K562 (cell line): ENCODE data around the gene TICRR. TPM values are rescaled to one million over a fixed set of nuclear protein-coding genes. Genes with fewer than 3 reads are reported as not detected.

Experiments used
- ATAC-seq: fragments of 200-7000 bp; cut with Tn5 transposase; 3 replicates; pipeline ENCODE4 v1.9.1; 2020; ENCODE audit warnings: moderate library complexity
- BruUV-seq: library from RNA; stranded (reverse); fragments of 400-500 nt; replicated peaks from 2 replicates; lab custom pipeline; 2021; lab: Mats Ljungman, UMichigan
- CTCF ChIA-PET: fragments of 300-600 bp; formaldehyde crosslinking; extraction: SDS; loops from one replicate; lab custom pipeline; 2021; ENCODE audit warnings: low intra/inter-chr PET ratio; lab: Yijun Ruan, JAX
- POLR2A ChIA-PET: fragments of 300-600, 350-650 bp; sonication (Branson Sonifier 250); formaldehyde crosslinking; extraction: SDS; loops from one replicate; lab custom pipeline; 2021; ENCODE audit warnings: antibody characterized with exemption, inconsistent platforms; lab: Yijun Ruan, JAX
- DNase-seq, 4 experiments: peaks; one replicate each; pipeline versions ENCODE4 v3.0.0 to v3.0.0-alpha.2; 2011 to 2018; ENCODE audit warnings: low spot score in 3 of 4, mixed read lengths in 3 of 4; ENCODE audit errors: extremely low read depth in 1 of 4
- FAIRE-seq: peaks from 2 replicates; lab custom pipeline; 2011; peaks lifted over from hg19 to GRCh38; lab: Jason Lieb, UNC
- H2AFZ ChIP-seq: 2 replicates; pipeline ENCODE4 v1.6.0; 2011; ENCODE audit warnings: low read depth, low read length, control low read depth, inconsistent platforms
- H3K27ac ChIP-seq: fragments of 200-600 bp; 3 replicates; pipeline ENCODE4 v1.8.0; 2011; ENCODE audit warnings: low read depth, mild to moderate bottlenecking, control low read depth, inconsistent platforms, low read length, moderate library complexity, mixed read lengths; ENCODE audit errors: extremely low read depth
- H3K27me3 ChIP-seq, 2 experiments: fragments of 300-600 bp in 1 of 2; 2 replicates in 1 of 2; 3 replicates in 1 of 2; pipeline versions ENCODE4 v1.6.0 to v1.8.0; 2011; ENCODE audit warnings: inconsistent platforms in 2 of 2, low read length in 2 of 2, mild to moderate bottlenecking in 1 of 2, mixed read lengths in 1 of 2, moderate library complexity in 1 of 2; ENCODE audit not compliant: control insufficient read depth in 2 of 2, insufficient read depth in 2 of 2
- H3K36me3 ChIP-seq: fragments of 300-600 bp; 3 replicates; pipeline ENCODE4 v1.8.0; 2011; ENCODE audit warnings: mild to moderate bottlenecking, low read length, inconsistent platforms; ENCODE audit not compliant: control insufficient read depth, insufficient read depth
- H3K4me1 ChIP-seq, 2 experiments: fragments of 200-600 bp in 1 of 2; replicated peaks in 1 of 2; 2 replicates in 1 of 2; 3 replicates in 1 of 2; pipeline versions ENCODE4 v1.5.1 to v1.8.0; 2011; ENCODE audit warnings: inconsistent platforms in 2 of 2, low read length in 2 of 2, mild to moderate bottlenecking in 1 of 2, mixed read lengths in 1 of 2, moderate library complexity in 1 of 2; ENCODE audit not compliant: control insufficient read depth in 2 of 2, insufficient read depth in 2 of 2
- H3K4me2 ChIP-seq: 2 replicates; pipeline ENCODE4 v1.6.1; 2011; ENCODE audit warnings: low read length, control low read depth, inconsistent platforms, mixed read lengths; ENCODE audit not compliant: insufficient read depth
- H3K4me3 ChIP-seq: fragments of 200-600 bp; sonication (generic), shearing (Covaris generic); 2 replicates; pipeline ENCODE4 v1.5.1; 2016; ENCODE audit warnings: control low read depth, inconsistent platforms
- H3K79me2 ChIP-seq: fragments of 200-600 bp; 3 replicates; pipeline ENCODE4 v1.8.0; 2011; ENCODE audit warnings: low read length, inconsistent platforms; ENCODE audit not compliant: control insufficient read depth, insufficient read depth
- H3K9ac ChIP-seq, 2 experiments: 2 replicates each; pipeline versions ENCODE4 v1.6.0 to v1.6.1; 2011; ENCODE audit warnings: low read depth in 2 of 2, low read length in 2 of 2, control low read depth in 1 of 2, inconsistent platforms in 1 of 2, mild to moderate bottlenecking in 1 of 2, mixed read lengths in 1 of 2; ENCODE audit not compliant: insufficient read depth in 1 of 2
- H3K9me1 ChIP-seq: one replicate; pipeline ENCODE4 v1.6.0; 2011; ENCODE audit warnings: inconsistent platforms, mild to moderate bottlenecking, low read length, moderate library complexity; ENCODE audit not compliant: control insufficient read depth, insufficient read depth
- H3K9me3 ChIP-seq: replicated peaks from 2 replicates; pipeline ENCODE4 v1.5.1; 2011; ENCODE audit warnings: low read depth, low read length, inconsistent platforms; ENCODE audit not compliant: control insufficient read depth, insufficient read depth
- H4K20me1 ChIP-seq: replicated peaks from 2 replicates; pipeline ENCODE4 v1.6.1; 2011; ENCODE audit warnings: low read length, inconsistent platforms, mixed read lengths; ENCODE audit not compliant: control insufficient read depth, insufficient read depth
- ARID1B ChIP-seq: fragments of 450-650 bp; IDR thresholded peaks from 2 replicates; pipeline ENCODE4 v1.6.1; 2016; ENCODE audit warnings: antibody characterized with exemption, mild to moderate bottlenecking, inconsistent platforms
- ASH1L ChIP-seq: fragments of 450-650 bp; IDR thresholded peaks from 2 replicates; pipeline ENCODE4 v1.6.1; 2018; ENCODE audit warnings: borderline replicate concordance, mild to moderate bottlenecking, low read depth; ENCODE audit not compliant: partially characterized antibody
- CBFB ChIP-seq: sonication (generic); formaldehyde crosslinking; IDR thresholded peaks from 2 replicates; pipeline ENCODE4 v1.4.0; 2020; ENCODE audit warnings: mild to moderate bottlenecking, missing genetic modification reagents
- DEAF1 ChIP-seq: fragments of 450-650 bp; formaldehyde crosslinking; IDR thresholded peaks from 2 replicates; pipeline ENCODE4 v1.4.0; 2020; ENCODE audit warnings: mild to moderate bottlenecking, moderate library complexity
- DIDO1 ChIP-seq: fragments of 450-650 bp; IDR thresholded peaks from 2 replicates; pipeline ENCODE4 v1.6.1; 2016; ENCODE audit warnings: low read depth, missing biosample characterization, missing genetic modification characterization
- ETV6 ChIP-seq, 3 experiments: fragments of 150-350 bp in 1 of 3; sonication (generic) in 1 of 3; formaldehyde crosslinking in 1 of 3; IDR thresholded peaks; 2 replicates each; pipeline versions ENCODE4 v1.6.1 to v1.8.0; 2014 to 2022; ENCODE audit warnings: borderline replicate concordance in 2 of 3, low read depth in 2 of 3, antibody characterized with exemption in 1 of 3, low read length in 1 of 3, mild to moderate bottlenecking in 1 of 3, missing genetic modification reagents in 1 of 3
- HSF4 ChIP-seq: fragments of 250-450 bp; sonication (Bioruptor Pico); IDR thresholded peaks from 2 replicates; pipeline ENCODE4 v2.1.2; 2022; ENCODE audit warnings: mild to moderate bottlenecking, moderate library complexity, borderline replicate concordance
- MXI1 ChIP-seq: IDR thresholded peaks from 2 replicates; pipeline ENCODE4 v1.6.1; 2011; ENCODE audit warnings: low read depth, mild to moderate bottlenecking, improper control_type of control experiment, low read length
- NFXL1 ChIP-seq: fragments of 450-650 bp; formaldehyde crosslinking; IDR thresholded peaks from 2 replicates; pipeline ENCODE4 v1.4.0; 2021; ENCODE audit warnings: mild to moderate bottlenecking
- RBFOX2 ChIP-seq: fragments of 200-400 bp; formaldehyde crosslinking; IDR thresholded peaks from 2 replicates; pipeline ENCODE4 v1.6.1; 2017; ENCODE audit warnings: low read depth, mild to moderate bottlenecking, low read length, moderate library complexity
- ZKSCAN3 ChIP-seq: fragments of 250-450 bp; sonication (Bioruptor Pico); IDR thresholded peaks from 2 replicates; pipeline ENCODE4 v1.4.0; 2020
- ZNF146 ChIP-seq: IDR thresholded peaks from one replicate; pipeline ENCODE4 v1.6.1; 2018; ENCODE audit warnings: missing compliant biosample characterization; ENCODE audit not compliant: unreplicated experiment
- ZNF584 ChIP-seq: fragments of 200-800 bp; sonication (Bioruptor generic); IDR thresholded peaks from 2 replicates; pipeline ENCODE4 v1.6.1; 2016; ENCODE audit warnings: low read depth, mild to moderate bottlenecking, missing genetic modification characterization, missing compliant biosample characterization
- WGBS: fragments of 100-300 bp; shearing (Covaris generic); methylation state at CpG from one replicate; pipeline ENCODE4 v1.1.6; 2016; ENCODE audit warnings: low coverage, mixed read lengths; ENCODE audit not compliant: insufficient coverage; ENCODE audit errors: missing lambda C conversion rate; 5-methylcytosine and 5-hydroxymethylcytosine counted together
- in situ Hi-C: fragments of 300-500 bp; cut with MboI; formaldehyde crosslinking; loops from 4 replicates; pipeline ENCODE4 v1.15.0; 2018; ENCODE audit warnings: inconsistent platforms, mixed read lengths
- intact Hi-C: fragments of 100-400 bp; cut with micrococcal nuclease; formaldehyde crosslinking; loops from 2 replicates; pipeline ENCODE4 v1.14.2; 2022
- polyA plus RNA-seq, 8 experiments: library from polyadenylated mRNA; depleted of rRNA in 4 of 8; stranded (reverse) in 5 of 8; unstranded in 3 of 8; fragments of >200 nt; fragmentation: Nextera tagmentation in 2 of 8; fragmentation: Illumina TruSeq in 1 of 8; extraction: Ambion mirVana in 2 of 8; extraction: Trizol in 1 of 8; gene quantifications; 2 replicates each; pipeline versions ENCODE4 v1.2.1 to v1.2.3, GENCODE V29; 2011 to 2014; ENCODE audit warnings: inconsistent platforms in 1 of 8, missing spikeins in 1 of 8
- total RNA-seq, 7 experiments: library from RNA; depleted of rRNA in 6 of 7; stranded (reverse); fragments of >200 nt in 6 of 7; fragmentation: Illumina TruSeq in 2 of 7; extraction: Trizol in 2 of 7; gene quantifications; 2 replicates each; pipeline versions ENCODE4 v1.2.1 to v1.2.3, GENCODE V29; 2011 to 2021; ENCODE audit warnings: low replicate concordance in 1 of 7
- TF ChIP-seq, protein P1 (sequence below): fragments of 450-650 bp; IDR thresholded peaks from 2 replicates; pipeline ENCODE4 v1.6.1; 2017; ENCODE audit warnings: antibody characterized with exemption
- TF ChIP-seq, protein P2 (sequence below): fragments of 450-650 bp; IDR thresholded peaks from 2 replicates; pipeline ENCODE4 v1.6.1; 2016

The TICRR gene
- total and polyA plus RNA-seq, 9 of the 15 experiments (the other 6 are each of a cell fraction or from before 2014, with no cell fraction given), result 0.84 to 22.9 (median 13.7) TPM

- Histone ChIP-seq H3K4me2 (no peak overlapping the region), H3K27ac (no peak overlapping the region), H3K27me3 (no peaks in the 10 kb centered on the region), H3K4me1 (no peaks in the 10 kb centered on the region), H3K79me2 (no peaks in the 10 kb centered on the region), H3K36me3 (peaks cover 92% of the 10 kb centered on the region), H3K9me1 (no peaks in the 10 kb centered on the region), H3K4me3 (no peak overlapping the region), H3K9me3 (no peaks in the 10 kb centered on the region), H3K9ac (no peak overlapping the region), H2AFZ (no peak overlapping the region), H4K20me1 (no peaks in the 10 kb centered on the region)
- FAIRE-seq, result no peak
- intact Hi-C loops (no loop called here), in situ Hi-C loops (no loop called here)
- ChIA-PET POLR2A (no interaction called here), CTCF (no interaction called here)
- ATAC-seq, result no peak
- BruUV-seq, result no TSS peak
- WGBS, result 94% methylated on average over 4 of the region's 4 CpGs
- no peak for DNase-seq
- TF ChIP-seq DEAF1, result no peak
- TF ChIP-seq, protein P1, sequence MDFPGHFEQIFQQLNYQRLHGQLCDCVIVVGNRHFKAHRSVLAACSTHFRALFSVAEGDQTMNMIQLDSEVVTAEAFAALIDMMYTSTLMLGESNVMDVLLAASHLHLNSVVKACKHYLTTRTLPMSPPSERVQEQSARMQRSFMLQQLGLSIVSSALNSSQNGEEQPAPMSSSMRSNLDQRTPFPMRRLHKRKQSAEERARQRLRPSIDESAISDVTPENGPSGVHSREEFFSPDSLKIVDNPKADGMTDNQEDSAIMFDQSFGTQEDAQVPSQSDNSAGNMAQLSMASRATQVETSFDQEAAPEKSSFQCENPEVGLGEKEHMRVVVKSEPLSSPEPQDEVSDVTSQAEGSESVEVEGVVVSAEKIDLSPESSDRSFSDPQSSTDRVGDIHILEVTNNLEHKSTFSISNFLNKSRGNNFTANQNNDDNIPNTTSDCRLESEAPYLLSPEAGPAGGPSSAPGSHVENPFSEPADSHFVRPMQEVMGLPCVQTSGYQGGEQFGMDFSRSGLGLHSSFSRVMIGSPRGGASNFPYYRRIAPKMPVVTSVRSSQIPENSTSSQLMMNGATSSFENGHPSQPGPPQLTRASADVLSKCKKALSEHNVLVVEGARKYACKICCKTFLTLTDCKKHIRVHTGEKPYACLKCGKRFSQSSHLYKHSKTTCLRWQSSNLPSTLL, result no peak
- TF ChIP-seq ARID1B, result no peak
- no peak for TF ChIP-seq ASH1L
- TF ChIP-seq, protein P2, sequence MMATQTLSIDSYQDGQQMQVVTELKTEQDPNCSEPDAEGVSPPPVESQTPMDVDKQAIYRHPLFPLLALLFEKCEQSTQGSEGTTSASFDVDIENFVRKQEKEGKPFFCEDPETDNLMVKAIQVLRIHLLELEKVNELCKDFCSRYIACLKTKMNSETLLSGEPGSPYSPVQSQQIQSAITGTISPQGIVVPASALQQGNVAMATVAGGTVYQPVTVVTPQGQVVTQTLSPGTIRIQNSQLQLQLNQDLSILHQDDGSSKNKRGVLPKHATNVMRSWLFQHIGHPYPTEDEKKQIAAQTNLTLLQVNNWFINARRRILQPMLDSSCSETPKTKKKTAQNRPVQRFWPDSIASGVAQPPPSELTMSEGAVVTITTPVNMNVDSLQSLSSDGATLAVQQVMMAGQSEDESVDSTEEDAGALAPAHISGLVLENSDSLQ, result no peak
- TF ChIP-seq ZNF584 (CRISPR knock-in tag), result no peak
- no peak for TF ChIP-seq MXI1
- TF ChIP-seq ZKSCAN3, result no peak
- TF ChIP-seq NFXL1, result no peak
- no peak for TF ChIP-seq ZNF146 (CRISPR knock-in tag)
- no peak for TF ChIP-seq CBFB (CRISPR knock-in tag)
- no peak for TF ChIP-seq HSF4
- no peak for TF ChIP-seq ETV6 (IDR thresholded peaks at IDR 0.05; ENCODE audit: borderline replicate concordance in 1 of 2, low read depth in 2 of 2, low read length in 1 of 2)
- no peak for TF ChIP-seq ETV6 (CRISPR knock-in tag; IDR thresholded peaks at IDR 0.05; ENCODE audit: borderline replicate concordance)
- TF ChIP-seq DIDO1, result no peak
- no peak for TF ChIP-seq RBFOX2
Observed at GRCh38 chr15:89599021-89599420, 23.8 kb downstream of the TICRR start.
